GM19452 (cell line): Measurements from ENCODE around the gene PITPNM3.
"Not testable (repeated sequence)": the region's sequence is repeated elsewhere in the genome, so short reads cannot be mapped to it uniquely, and the experiment has no call there.

Experiments
- ATAC-seq: cut with Tn5 transposase; IDR thresholded peaks from one replicate; pipeline ENCODE4 v1.9.1; 2021; ENCODE audit not compliant: unreplicated experiment

Gene PITPNM3

GRCh38 chr17:6502142-6502541, 54.2 kb downstream of the PITPNM3 start:
- no peak for ATAC-seq

GRCh38 chr17:6501359-6501758, 55.0 kb downstream of the PITPNM3 start:
- ATAC-seq, result no peak

- ATAC-seq, result no peak
These were observed 57.3 kb downstream of the PITPNM3 start for GRCh38 chr17:6498901-6499540.

- no peak for ATAC-seq
These were observed 58.0 kb downstream of the PITPNM3 start for GRCh38 chr17:6498356-6498755.

GRCh38 chr17:6497496-6498221, 58.7 kb downstream of the PITPNM3 start:
- ATAC-seq, result no peak

- ATAC-seq, result no peak
These were observed 59.5 kb downstream of the PITPNM3 start for GRCh38 chr17:6496640-6497441.

- ATAC-seq, result no peak
These were observed 60.3 kb downstream of the PITPNM3 start for GRCh38 chr17:6496116-6496481.

- no peak for ATAC-seq
These were observed 60.8 kb downstream of the PITPNM3 start for GRCh38 chr17:6495450-6496115.

- no peak for ATAC-seq
These were observed 62.0 kb downstream of the PITPNM3 start for GRCh38 chr17:6494239-6494941.

GRCh38 chr17:6492892-6493674, 63.3 kb downstream of the PITPNM3 start:
- no peak for ATAC-seq

GRCh38 chr17:6491071-6491700, 65.2 kb downstream of the PITPNM3 start:
- no peak for ATAC-seq

GRCh38 chr17:6489016-6489550, 67.3 kb downstream of the PITPNM3 start:
- no peak for ATAC-seq

GRCh38 chr17:6488008-6488539, 68.3 kb downstream of the PITPNM3 start:
- ATAC-seq, result no peak

GRCh38 chr17:6487251-6488007, 68.9 kb downstream of the PITPNM3 start:
- ATAC-seq, result no peak

- no peak for ATAC-seq
These were observed 70.5 kb downstream of the PITPNM3 start for GRCh38 chr17:6485646-6486412.

GRCh38 chr17:6483507-6483906, 72.8 kb downstream of the PITPNM3 start:
- no peak for ATAC-seq

- ATAC-seq, result not testable (repeated sequence)
These were observed 73.6 kb downstream of the PITPNM3 start for GRCh38 chr17:6482796-6483195.

GRCh38 chr17:6482105-6482455, 74.3 kb downstream of the PITPNM3 start:
- ATAC-seq, result no peak
